D721Med (cell line): ENCODE results near the gene SELENOS.
"Not testable (repeated sequence)": the region's sequence is repeated elsewhere in the genome, so short reads cannot be mapped to it uniquely, and the experiment has no call there.

Experiments
- DNase-seq: peaks from one replicate; pipeline ENCODE4 v3.0.0; 2011; ENCODE audit warnings: low spot score; ENCODE audit not compliant: insufficient read length
- FAIRE-seq: peaks from 2 replicates; lab custom pipeline; 2011; peaks lifted over from hg19 to GRCh38; lab: Jason Lieb, UNC
- TF ChIP-seq, protein P1 (sequence below): IDR thresholded peaks from 2 replicates; pipeline ENCODE4 v1.5.1; 2012; ENCODE audit warnings: mild to moderate bottlenecking, control low read depth; ENCODE audit not compliant: insufficient read depth; ENCODE audit errors: missing control alignments

The SELENOS gene

DNA sequence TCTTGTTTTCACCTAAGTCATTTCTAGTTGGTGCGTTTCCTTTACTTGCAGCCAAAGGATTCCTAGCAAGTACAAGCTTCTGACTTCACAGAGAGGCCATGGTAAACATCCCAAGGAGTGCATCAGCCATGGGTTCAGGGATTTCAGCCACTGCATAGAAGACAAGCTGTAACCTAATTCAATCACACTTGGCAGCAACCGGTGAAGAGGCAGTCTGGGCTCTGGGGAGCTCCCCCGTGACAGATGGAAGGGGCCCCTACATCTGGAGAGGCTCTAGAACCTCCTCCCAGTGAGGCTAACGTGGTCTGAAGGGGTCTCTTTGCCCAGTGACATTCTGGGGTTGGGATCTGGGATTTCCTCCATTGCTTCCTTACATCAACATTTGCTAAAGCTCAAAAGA lies 26.1 kb upstream of the SELENOS start:
- TF ChIP-seq, protein P1, sequence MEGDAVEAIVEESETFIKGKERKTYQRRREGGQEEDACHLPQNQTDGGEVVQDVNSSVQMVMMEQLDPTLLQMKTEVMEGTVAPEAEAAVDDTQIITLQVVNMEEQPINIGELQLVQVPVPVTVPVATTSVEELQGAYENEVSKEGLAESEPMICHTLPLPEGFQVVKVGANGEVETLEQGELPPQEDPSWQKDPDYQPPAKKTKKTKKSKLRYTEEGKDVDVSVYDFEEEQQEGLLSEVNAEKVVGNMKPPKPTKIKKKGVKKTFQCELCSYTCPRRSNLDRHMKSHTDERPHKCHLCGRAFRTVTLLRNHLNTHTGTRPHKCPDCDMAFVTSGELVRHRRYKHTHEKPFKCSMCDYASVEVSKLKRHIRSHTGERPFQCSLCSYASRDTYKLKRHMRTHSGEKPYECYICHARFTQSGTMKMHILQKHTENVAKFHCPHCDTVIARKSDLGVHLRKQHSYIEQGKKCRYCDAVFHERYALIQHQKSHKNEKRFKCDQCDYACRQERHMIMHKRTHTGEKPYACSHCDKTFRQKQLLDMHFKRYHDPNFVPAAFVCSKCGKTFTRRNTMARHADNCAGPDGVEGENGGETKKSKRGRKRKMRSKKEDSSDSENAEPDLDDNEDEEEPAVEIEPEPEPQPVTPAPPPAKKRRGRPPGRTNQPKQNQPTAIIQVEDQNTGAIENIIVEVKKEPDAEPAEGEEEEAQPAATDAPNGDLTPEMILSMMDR: no peak
- no peak for FAIRE-seq

GRCh38 chr15:101296418-101297405 lies 19.4 kb upstream of the SELENOS start:
- FAIRE-seq (no peak), DNase-seq (no peak)
- TF ChIP-seq, protein P1: no peak

More for the DNA sequence above, 26.1 kb upstream of the SELENOS start:
- DNase-seq: no peak

DNA sequence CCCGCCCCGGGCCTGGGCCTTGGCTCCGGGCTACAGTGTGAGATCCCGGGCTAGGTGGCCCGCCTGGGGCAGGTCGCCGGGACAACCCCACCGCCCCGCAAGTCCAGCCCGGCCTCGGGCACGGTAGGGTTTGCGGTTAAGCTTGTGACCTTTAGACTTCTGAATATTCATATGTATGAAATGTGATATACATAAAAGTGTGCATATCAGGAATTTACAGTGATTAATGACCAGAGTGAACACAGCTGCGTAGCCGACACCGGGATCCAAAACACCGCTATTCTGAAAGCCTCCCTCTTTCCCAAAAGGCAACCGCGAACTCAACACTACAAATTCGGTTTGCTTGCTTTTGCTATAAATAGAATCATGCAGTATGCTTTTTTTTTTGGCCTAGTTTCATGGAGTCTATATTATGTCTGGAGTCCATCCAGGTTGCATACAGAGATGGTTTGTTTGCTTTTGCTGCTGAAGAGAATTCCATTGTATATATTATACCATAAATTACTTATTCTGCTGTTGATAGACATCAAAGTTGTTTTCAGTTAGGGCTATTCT lies 18.4 kb upstream of the SELENOS start:
- DNase-seq: no peak
- TF ChIP-seq, protein P1: no peak
- FAIRE-seq: no peak

- FAIRE-seq (no peak), DNase-seq (peak; percentile 84)
- TF ChIP-seq, protein P1: no peak
Measured at GRCh38 chr15:101294731-101295606, 17.7 kb upstream of the SELENOS start, which contains the start of gene SNRPA1. TSS of gene SNRPA1 (minus strand) at chr15:101295248. CDS start at chr15:101295178, 70 bp downstream.

- TF ChIP-seq, protein P1: no peak
- FAIRE-seq: no peak
Measured at GRCh38 chr15:101293122-101293521, 15.8 kb upstream of the SELENOS start.

GRCh38 chr15:101288905-101289513 lies 11.7 kb upstream of the SELENOS start:
- no peak for DNase-seq
- no peak for FAIRE-seq

More at GRCh38 chr15:101293122-101293521, 15.8 kb upstream of the SELENOS start:
- DNase-seq: no peak

DNA sequence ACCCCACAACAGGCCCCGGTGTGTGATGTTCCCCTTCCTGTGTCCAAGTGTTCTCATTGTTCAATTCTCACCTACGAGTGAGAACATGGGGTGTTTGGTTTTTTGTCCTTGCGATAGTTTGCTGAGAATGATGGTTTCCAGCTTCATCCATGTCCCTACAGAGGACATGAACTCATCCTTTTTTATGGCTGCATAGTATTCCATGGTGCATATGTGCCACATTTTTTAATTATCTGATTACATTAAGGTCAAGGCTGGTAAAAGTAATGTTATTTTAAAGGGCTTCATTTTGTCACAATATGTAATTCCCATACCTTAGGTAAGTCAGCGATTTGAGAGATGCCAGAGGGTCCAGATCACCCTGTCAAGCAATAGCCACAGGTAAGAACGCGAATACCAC lies 10.1 kb upstream of the SELENOS start:
- FAIRE-seq, DNase-seq: not testable (repeated sequence)

More at GRCh38 chr15:101288905-101289513, 11.7 kb upstream of the SELENOS start:
- TF ChIP-seq, protein P1: peak; percentile 52
